ENCODE data around the gene CALN1. TPM values are rescaled to one million over a fixed set of nuclear protein-coding genes. Genes with fewer than 3 reads are reported as not detected.

The CALN1 gene
- not detected in 2 replicates for total RNA-seq

GRCh38 chr7:72412121-72412618, at the start of gene CALN1:
Gene CALN1 (minus strand): TSS chr7:72412338.

